PC-3 (cell line): ENCODE data around the gene NRARP. TPM values are rescaled to one million over a fixed set of nuclear protein-coding genes. Genes with fewer than 3 reads are reported as not detected.

Source experiments
- ATAC-seq: fragments of 200-7000 bp; cut with Tn5 transposase; 2 replicates; pipeline ENCODE4 v1.9.1; 2020; ENCODE audit warnings: mild to moderate bottlenecking, moderate library complexity
- BruUV-seq: library from RNA; stranded (reverse); fragments of 400-500 nt; replicated peaks from 2 replicates; lab custom pipeline; 2021; lab: Mats Ljungman, UMichigan
- CTCF ChIA-PET: fragments of 300-600 bp; sonication (Branson Sonifier 250); formaldehyde crosslinking; loops from one replicate; lab custom pipeline; 2022; ENCODE audit warnings: antibody characterized with exemption; lab: Charles Lee
- POLR2A ChIA-PET: fragments of 300-600 bp; sonication (Branson Sonifier 250); formaldehyde crosslinking; loops from one replicate; lab custom pipeline; 2022; ENCODE audit warnings: antibody characterized with exemption; ENCODE audit not compliant: unreplicated experiment; lab: Charles Lee
- DNase-seq: peaks from one replicate; pipeline ENCODE4 v3.0.0-alpha.2; 2015
- H2AFZ ChIP-seq: fragments of 300-600 bp; sonication (generic); 2 replicates; pipeline ENCODE4 v1.6.0; 2016; ENCODE audit warnings: antibody characterized with exemption, low read length
- H3F3A ChIP-seq: fragments of 300-600 bp; sonication (generic); one replicate; pipeline ENCODE4 v1.6.0; 2017; ENCODE audit warnings: antibody characterized with exemption, low read length, control low read depth, mild to moderate bottlenecking; ENCODE audit not compliant: unreplicated experiment
- H3K27ac ChIP-seq: fragments of 300-600 bp; sonication (generic); 2 replicates; pipeline ENCODE4 v1.5.1; 2016; ENCODE audit warnings: mild to moderate bottlenecking, low read length
- H3K27me3 ChIP-seq: fragments of 300-600 bp; sonication (generic); 2 replicates; pipeline ENCODE4 v1.6.1; 2016; ENCODE audit warnings: low read length, mixed read lengths
- H3K36me3 ChIP-seq: fragments of 300-600 bp; sonication (generic); 2 replicates; pipeline ENCODE4 v1.6.1; 2016; ENCODE audit warnings: low read depth, mixed run types, low read length, mixed read lengths
- H3K4me1 ChIP-seq: fragments of 300-600 bp; sonication (generic); 2 replicates; pipeline ENCODE4 v1.5.1; 2016; ENCODE audit warnings: low read length; ENCODE audit not compliant: insufficient read depth
- H3K4me2 ChIP-seq: fragments of 300-600 bp; sonication (generic); 2 replicates; pipeline ENCODE4 v1.6.0; 2016; ENCODE audit warnings: low read length
- H3K4me3 ChIP-seq: fragments of 300-600 bp; sonication (generic); 2 replicates; pipeline ENCODE4 v1.5.1; 2016; ENCODE audit warnings: mild to moderate bottlenecking, low read length, mixed read lengths
- H3K79me2 ChIP-seq: fragments of 300-600 bp; sonication (generic); 2 replicates; pipeline ENCODE4 v1.6.1; 2017; ENCODE audit warnings: low read length, mixed read lengths
- H3K9ac ChIP-seq: fragments of 300-600 bp; sonication (generic); 2 replicates; pipeline ENCODE4 v1.6.0; 2016; ENCODE audit warnings: mild to moderate bottlenecking, low read length
- H3K9me2 ChIP-seq: fragments of 300-600 bp; sonication (generic); replicated peaks from 2 replicates; pipeline ENCODE4 v1.6.1; 2016; ENCODE audit warnings: mixed run types, low read length, mixed read lengths
- H3K9me3 ChIP-seq: fragments of 300-600 bp; sonication (generic); 2 replicates; pipeline ENCODE4 v1.6.1; 2016; ENCODE audit warnings: low read length, mixed read lengths
- H4K20me1 ChIP-seq: fragments of 300-600 bp; sonication (generic); 2 replicates; pipeline ENCODE4 v1.6.1; 2016; ENCODE audit warnings: low read length, mixed read lengths
- EZH2 ChIP-seq: fragments of 300-600 bp; sonication (generic); IDR thresholded peaks from one replicate; pipeline ENCODE4 v1.6.1; 2017; ENCODE audit warnings: antibody characterized with exemption, mild to moderate bottlenecking, low read length; ENCODE audit not compliant: unreplicated experiment
- EZH2phosphoT487 ChIP-seq: fragments of 300-600 bp; sonication (generic); IDR thresholded peaks from 2 replicates; pipeline ENCODE4 v1.6.1; 2018; ENCODE audit warnings: mild to moderate bottlenecking, antibody characterized with exemption, low read length, borderline replicate concordance
- intact Hi-C: fragments of 100-400 bp; cut with micrococcal nuclease; formaldehyde crosslinking; loops from 2 replicates; pipeline ENCODE4 v1.9.0; 2023
- total RNA-seq: library from RNA; depleted of rRNA; stranded (reverse); fragments of >200 nt; gene quantifications from 2 replicates; pipeline ENCODE4 v1.2.3, GENCODE V29; 2014
- TF ChIP-seq, protein P1 (sequence below): fragments of 300-600 bp; sonication (generic); conservative IDR thresholded peaks from 2 replicates; pipeline ENCODE4 v1.5.1; 2017; ENCODE audit warnings: antibody characterized with exemption, low read depth, mild to moderate bottlenecking, low read length

The NRARP gene
- total RNA-seq, 1 experiment from 2014 or later: 36.8 TPM

DNA sequence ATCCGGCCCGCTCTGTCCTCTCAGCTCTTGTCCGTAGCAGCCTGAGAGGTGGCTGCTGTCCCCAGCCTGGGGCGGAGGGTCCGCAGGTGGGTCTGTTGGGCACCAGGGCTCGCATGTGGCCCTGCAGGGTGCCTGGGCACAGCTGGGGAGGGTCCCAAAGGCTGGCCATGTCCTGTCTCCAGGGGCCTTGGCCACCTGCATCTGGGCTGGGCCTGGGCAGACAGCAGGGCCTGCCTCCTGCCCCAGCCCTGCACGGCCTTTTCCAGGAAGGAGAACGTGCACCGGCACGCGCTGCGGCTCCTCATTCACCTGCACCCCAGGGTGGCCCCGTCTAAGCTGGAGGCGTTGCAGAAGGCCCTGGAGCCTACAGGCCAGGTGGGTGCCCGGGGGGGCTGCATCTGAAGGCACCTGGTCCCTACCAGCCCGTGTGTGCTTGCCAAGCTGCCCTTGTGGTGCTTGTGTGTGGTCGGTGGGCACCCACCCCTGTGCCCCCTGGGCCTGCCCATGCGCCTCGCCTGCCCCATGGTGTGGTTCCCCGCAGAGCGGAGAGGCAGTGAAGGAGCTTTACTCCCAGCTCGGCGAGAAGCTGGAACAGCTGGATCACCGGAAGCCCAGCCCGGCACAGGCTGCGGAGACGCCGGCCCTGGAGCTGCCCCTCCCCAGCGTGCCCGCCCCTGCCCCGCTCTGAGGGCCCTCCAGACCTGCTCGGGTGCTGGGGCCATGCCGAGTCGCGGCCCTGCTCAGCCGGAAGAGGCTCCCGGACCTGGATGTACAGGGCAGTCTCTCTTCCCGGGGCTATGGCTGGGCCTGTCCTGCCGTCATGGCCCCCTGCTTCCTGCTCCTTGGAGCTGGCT is 29.6 kb downstream of the NRARP start:
- ATAC-seq (no peak), DNase-seq (no peak)
- H3K4me2 ChIP-seq: no peak overlapping the region
- no peaks in the 10 kb centered on the region for H3K36me3 ChIP-seq
- H3K9me3 ChIP-seq: no peaks in the 10 kb centered on the region
- TF ChIP-seq, protein P1, sequence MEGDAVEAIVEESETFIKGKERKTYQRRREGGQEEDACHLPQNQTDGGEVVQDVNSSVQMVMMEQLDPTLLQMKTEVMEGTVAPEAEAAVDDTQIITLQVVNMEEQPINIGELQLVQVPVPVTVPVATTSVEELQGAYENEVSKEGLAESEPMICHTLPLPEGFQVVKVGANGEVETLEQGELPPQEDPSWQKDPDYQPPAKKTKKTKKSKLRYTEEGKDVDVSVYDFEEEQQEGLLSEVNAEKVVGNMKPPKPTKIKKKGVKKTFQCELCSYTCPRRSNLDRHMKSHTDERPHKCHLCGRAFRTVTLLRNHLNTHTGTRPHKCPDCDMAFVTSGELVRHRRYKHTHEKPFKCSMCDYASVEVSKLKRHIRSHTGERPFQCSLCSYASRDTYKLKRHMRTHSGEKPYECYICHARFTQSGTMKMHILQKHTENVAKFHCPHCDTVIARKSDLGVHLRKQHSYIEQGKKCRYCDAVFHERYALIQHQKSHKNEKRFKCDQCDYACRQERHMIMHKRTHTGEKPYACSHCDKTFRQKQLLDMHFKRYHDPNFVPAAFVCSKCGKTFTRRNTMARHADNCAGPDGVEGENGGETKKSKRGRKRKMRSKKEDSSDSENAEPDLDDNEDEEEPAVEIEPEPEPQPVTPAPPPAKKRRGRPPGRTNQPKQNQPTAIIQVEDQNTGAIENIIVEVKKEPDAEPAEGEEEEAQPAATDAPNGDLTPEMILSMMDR: no peak
- no peak for TF ChIP-seq EZH2phosphoT487
- no peak overlapping the region for H3K27ac ChIP-seq
- CTCF ChIA-PET: no interaction called here
- H3K9ac ChIP-seq: no peak overlapping the region
- no peaks in the 10 kb centered on the region for H3K9me2 ChIP-seq
- no TSS peak for BruUV-seq
- H4K20me1 ChIP-seq: no peaks in the 10 kb centered on the region
- no peak overlapping the region for H3K4me3 ChIP-seq
- H3K27me3 ChIP-seq: no peaks in the 10 kb centered on the region
- H3K79me2 ChIP-seq: no peaks in the 10 kb centered on the region
- H2AFZ ChIP-seq: no peak overlapping the region
- intact Hi-C loops: no loop called here
- H3K4me1 ChIP-seq: peaks cover 14% of the 10 kb centered on the region
- no peaks in the 10 kb centered on the region for H3F3A ChIP-seq
- POLR2A ChIA-PET: interaction anchor here (0.5 kb wide), 1 partner anchor 29 kb away, joined by 3 read pairs; the partner anchor contains the start of gene NRARP

DNA sequence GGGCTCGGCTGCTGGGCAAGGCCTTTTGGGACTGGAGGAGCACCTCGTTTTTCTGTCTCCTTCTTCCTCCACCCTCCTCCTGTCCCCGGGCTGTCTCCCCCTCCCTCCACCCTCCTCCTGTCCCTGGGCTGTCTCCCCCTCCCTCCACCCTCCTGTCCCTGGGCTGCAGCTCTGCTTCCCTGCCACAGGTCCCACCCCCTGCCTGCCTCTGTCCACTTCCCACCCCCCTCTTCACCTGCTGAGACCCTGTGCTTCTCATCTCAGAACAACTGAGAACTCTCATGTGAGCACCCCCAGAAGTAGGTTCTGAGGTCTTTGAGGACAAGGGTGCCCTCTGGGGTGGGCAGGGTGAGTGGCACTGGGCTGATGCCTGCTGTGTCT is 30.4 kb downstream of the NRARP start:
- no peaks in the 10 kb centered on the region for H3K36me3 ChIP-seq
- no peak overlapping the region for H3K9ac ChIP-seq
- TF ChIP-seq, protein P1: no peak
- TF ChIP-seq EZH2 (no peak), EZH2phosphoT487 (no peak)
- H2AFZ ChIP-seq: no peak overlapping the region
- ChIA-PET CTCF (no interaction called here), POLR2A (no interaction called here)
- no peaks in the 10 kb centered on the region for H3K27me3 ChIP-seq
- peaks cover 6% of the 10 kb centered on the region for H3K4me1 ChIP-seq
- H4K20me1 ChIP-seq: no peaks in the 10 kb centered on the region
- no peaks in the 10 kb centered on the region for H3K9me2 ChIP-seq
- H3F3A ChIP-seq: no peaks in the 10 kb centered on the region
- no peak overlapping the region for H3K4me2 ChIP-seq
- no TSS peak for BruUV-seq
- no peak overlapping the region for H3K4me3 ChIP-seq
- DNase-seq (no peak), ATAC-seq (no peak)
- no peaks in the 10 kb centered on the region for H3K79me2 ChIP-seq
- intact Hi-C loops: no loop called here
- H3K9me3 ChIP-seq: no peaks in the 10 kb centered on the region
- H3K27ac ChIP-seq: no peak overlapping the region
